GM21423 (cell line): ENCODE measurements around the gene VPS54.
"Not testable (repeated sequence)": the region's sequence is repeated elsewhere in the genome, so short reads cannot be mapped to it uniquely, and the experiment has no call there.

ENCODE experiments used
- ATAC-seq: cut with Tn5 transposase; IDR thresholded peaks from one replicate; pipeline ENCODE4 v1.9.1; 2021; ENCODE audit warnings: mild to moderate bottlenecking, moderate library complexity; ENCODE audit not compliant: unreplicated experiment

VPS54 gene

GRCh38 chr2:64023485-64024258 is 4.4 kb upstream of the VPS54 start:
- ATAC-seq: no peak

DNA sequence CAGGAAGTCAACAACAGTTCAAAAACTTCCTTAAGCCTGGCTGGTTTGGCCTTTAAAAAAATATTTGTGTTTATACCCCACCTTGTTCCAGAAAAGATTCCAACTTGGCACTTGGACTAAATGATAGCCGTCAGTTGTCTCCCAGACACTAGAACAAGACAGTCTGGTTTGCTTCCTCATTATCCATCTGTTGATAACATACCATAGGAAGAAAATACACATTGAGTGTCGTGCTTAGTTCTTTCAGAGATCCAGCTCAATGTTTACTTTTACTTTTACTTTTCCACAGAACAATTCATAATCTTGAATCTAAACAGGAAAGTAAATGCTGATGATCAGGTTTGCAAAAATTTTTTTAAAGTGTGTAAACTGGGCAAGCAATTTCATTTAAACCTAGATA is 2.4 kb upstream of the VPS54 start:
- ATAC-seq: no peak

GRCh38 chr2:64019975-64020528 is 824 bp upstream of the VPS54 start:
- no peak for ATAC-seq

GRCh38 chr2:64018701-64019082 is 536 bp downstream of the VPS54 start:
- ATAC-seq: peak; percentile 37

DNA sequence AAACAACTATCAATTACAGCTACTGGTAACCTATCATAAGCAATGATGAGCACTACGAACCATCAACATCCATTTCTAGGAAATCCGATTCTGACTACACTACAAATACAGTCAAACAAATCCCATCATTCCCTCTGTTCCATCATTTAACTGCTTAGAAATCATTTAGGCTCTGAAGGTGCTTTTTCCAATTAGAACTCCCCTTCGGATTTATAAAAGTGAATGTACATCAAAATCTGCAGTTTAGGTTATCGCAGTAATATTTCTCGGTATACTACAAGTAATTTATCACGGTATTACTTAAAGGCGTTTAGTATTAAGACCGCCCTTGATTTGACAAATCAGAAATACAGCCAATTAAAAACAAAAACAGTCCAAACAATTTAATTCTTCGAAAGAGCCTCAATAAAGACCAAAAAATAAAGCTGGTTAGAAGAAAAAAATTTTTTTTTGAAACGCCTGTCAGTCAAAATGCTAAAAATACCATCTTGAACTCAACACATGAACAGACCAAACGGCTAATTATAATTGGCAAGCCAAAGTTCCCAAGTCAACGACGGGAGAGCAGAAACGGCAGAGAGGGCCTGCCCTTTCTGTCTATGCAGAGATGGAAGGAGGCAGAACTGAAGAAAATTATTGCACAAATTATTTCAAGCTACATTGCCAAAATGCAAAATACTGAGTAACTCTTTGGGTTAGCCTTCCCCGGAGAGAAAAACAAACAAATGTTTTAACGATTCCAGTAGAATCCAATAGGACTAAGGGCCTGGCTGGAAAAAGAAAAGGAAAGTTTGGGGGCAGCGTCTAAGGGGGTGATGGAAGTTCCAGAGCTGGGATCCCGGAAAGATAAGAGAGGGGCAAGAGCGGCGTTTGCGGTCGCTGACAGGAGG is 1.2 kb downstream of the VPS54 start:
- no peak for ATAC-seq

- ATAC-seq: no peak
Measured at GRCh38 chr2:64015898-64016297, 3.3 kb downstream of the VPS54 start.

DNA sequence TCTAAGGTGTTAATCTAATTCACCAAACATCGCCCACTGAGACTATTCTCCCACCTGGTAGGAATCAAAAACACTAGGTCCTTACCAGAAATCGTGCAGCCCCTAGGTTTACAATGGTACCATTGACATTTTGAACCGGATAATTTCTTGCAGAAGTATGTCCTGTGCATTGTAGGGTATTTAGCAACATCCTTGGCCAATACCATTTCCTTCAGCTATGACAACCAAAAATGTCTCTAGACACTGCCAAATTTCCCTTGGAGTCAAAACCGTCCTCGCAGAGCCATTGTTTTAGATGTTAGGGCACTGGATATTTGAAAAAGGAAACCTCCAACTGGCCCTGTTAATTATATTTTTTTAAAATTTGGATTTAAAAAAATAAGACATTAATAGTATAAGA is 3.8 kb downstream of the VPS54 start:
- ATAC-seq: no peak

DNA sequence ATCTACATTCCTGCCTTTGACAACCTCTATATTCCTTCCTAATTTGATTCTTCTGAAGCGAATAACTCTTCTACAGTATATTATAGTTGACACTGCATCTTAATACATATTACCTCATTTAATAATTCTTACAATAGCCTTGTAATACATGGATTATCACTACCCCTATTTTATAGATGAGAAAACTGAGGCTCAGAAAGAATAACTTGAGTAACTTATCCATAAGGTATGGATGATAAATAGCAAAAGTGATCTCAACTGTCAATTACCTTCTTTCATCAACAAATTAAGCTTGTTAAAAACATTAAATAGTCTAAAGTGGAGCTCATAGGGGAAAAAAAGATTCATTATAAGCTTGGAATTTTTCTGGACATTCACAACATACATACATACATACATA is 4.6 kb downstream of the VPS54 start:
- ATAC-seq: no peak

DNA sequence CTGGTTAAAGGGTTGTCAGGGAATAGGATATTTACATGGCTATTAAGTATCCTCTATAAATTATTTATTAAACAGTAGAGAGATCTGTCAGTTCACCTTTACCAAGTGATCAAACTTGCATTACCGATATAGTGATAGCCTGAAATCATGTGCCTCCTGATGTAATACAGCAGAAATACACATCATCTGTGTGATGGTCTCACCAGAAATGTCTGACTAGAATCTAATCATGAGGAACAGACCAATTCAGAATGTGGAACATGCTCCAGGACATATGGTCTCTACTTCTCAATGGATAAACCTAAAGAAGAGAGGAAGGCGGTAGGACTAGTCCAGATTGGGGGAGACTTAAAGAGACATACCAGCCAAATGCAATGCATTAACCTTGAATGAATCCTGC is 6.2 kb downstream of the VPS54 start:
- ATAC-seq: no peak

DNA sequence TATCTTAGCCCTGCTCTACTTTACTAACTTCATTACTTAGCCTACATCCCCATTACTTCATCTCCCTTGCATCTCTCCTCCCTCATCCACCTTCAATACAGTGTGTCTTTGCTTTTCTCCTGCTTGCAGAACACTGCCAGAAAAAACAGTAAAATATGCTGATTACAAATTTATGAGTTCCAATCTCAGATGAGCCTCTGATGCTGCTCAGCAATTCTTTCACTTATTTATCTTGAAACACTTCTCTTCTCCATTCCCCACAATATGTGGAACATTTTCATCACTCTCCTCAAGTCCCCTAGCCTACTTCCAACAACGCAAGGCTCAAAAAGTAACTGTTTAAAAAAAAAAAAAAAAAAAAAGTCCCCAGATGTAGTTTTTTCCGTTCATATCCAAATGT is 7.1 kb downstream of the VPS54 start:
- ATAC-seq: no peak

DNA sequence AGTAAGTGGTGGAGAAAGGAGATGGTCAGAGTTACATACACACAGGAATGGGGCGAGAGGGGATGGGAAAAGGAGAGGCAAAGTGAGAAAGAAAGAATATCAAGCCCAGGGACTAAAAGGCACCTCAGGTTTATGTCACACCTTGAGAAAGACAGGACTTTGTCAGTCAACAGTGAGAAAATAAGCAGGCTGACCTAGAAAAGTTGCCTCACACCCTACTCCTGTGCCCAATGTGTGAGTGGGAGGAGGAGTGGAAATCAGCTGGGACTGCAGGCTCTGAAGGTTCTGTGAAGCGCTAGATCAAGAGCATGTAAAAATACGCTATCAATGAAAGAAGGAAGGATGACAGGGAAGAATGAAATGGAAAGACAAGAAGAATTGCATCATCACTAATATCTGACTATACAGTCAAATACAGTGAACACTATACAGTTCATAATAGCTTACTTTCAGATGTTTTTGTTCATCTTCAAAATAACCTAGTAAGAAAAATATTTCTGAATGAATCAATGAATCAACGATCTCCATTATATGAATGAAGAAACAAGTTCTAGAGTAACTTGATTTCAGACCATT is 10.7 kb downstream of the VPS54 start:
- no peak for ATAC-seq

DNA sequence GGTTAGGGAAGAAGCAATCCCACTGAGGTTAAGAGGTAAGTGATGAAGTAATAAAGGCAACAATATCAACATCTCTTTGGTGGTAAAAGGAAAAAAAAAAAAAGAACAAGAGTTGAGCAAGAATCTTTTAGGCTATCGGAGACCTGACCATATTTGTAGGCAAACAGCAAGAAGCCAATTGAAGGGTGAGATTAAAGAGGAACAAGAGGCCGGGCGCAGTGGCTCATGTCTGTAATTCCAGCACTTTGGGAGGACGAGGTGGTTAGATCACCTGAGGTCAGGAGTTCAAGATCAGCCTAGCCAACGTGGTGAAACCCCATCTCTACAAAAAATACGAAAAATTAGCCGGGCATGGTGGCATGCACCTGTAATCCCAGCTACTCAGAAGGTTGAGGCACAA is 11.3 kb downstream of the VPS54 start:
- ATAC-seq: no peak

- ATAC-seq: no peak
Measured at GRCh38 chr2:64005707-64006356, 13.4 kb downstream of the VPS54 start.

DNA sequence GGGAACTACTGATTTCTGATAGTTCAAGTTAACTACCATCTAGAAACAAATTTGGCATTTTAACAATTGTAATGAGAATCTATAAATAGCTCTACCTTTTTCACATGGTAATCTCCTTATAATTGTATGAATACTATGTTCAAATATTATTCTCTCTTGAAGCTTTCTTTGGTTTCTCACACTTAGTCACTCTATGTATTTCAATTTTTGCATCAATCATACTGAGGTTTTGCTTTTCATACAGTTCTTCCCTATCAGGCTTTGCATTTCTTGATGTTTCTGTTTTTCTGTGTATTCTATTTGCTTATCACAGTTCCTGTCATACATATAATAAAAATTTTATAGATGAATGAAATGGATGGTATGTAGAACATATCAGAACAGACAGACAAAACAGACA is 16.0 kb downstream of the VPS54 start:
- ATAC-seq: no peak

- ATAC-seq: no peak
Measured at GRCh38 chr2:64001382-64002101, 17.7 kb downstream of the VPS54 start.

GRCh38 chr2:64000630-64001381 is 18.4 kb downstream of the VPS54 start:
- no peak for ATAC-seq

GRCh38 chr2:63999049-63999448 is 20.2 kb downstream of the VPS54 start:
- ATAC-seq: no peak

GRCh38 chr2:63996582-63997198 is 22.5 kb downstream of the VPS54 start:
- ATAC-seq: not testable (repeated sequence)
